Subcutaneous abdominal adipose tissue (tissue), 5 donors: ENCODE measurements around the gene GALNT1.
"Not testable (repeated sequence)": the region's sequence is repeated elsewhere in the genome, so short reads cannot be mapped to it uniquely, and the experiment has no call there.

ENCODE experiments used
- H3K27ac ChIP-seq: one replicate; pipeline ENCODE4 v1.7.0; 2013; ENCODE audit warnings: low read depth, mild to moderate bottlenecking, inconsistent platforms, low read length, moderate library complexity
- H3K27me3 ChIP-seq, 5 donors: one replicate each; pipeline ENCODE4 v1.7.0; 2013; ENCODE audit warnings: low read length in 5 of 5, inconsistent platforms in 1 of 5; ENCODE audit not compliant: control insufficient read depth in 5 of 5, insufficient read depth in 4 of 5
- H3K36me3 ChIP-seq, 5 donors: one replicate each; pipeline ENCODE4 v1.7.0; 2013; ENCODE audit warnings: low read length in 5 of 5; ENCODE audit not compliant: control insufficient read depth in 5 of 5, insufficient read depth in 5 of 5
- H3K4me1 ChIP-seq, 5 donors: one replicate each; pipeline ENCODE4 v1.7.0; 2013; ENCODE audit warnings: low read length in 5 of 5, mild to moderate bottlenecking in 3 of 5, moderate library complexity in 1 of 5; ENCODE audit not compliant: control insufficient read depth in 5 of 5, insufficient read depth in 5 of 5
- H3K4me3 ChIP-seq, 5 donors: one replicate each; pipeline ENCODE4 v1.7.0; 2013; ENCODE audit warnings: low read length in 5 of 5, low read depth in 1 of 5
- H3K9ac ChIP-seq, 5 donors: one replicate each; pipeline ENCODE4 v1.7.0; 2013; ENCODE audit warnings: low read length in 5 of 5, mild to moderate bottlenecking in 4 of 5, moderate library complexity in 3 of 5
- H3K9me3 ChIP-seq, 5 donors: one replicate each; pipeline ENCODE4 v1.7.0; 2013; ENCODE audit warnings: low read length in 5 of 5; ENCODE audit not compliant: control insufficient read depth in 5 of 5
- donor health status: healthy.
- donor health status: healthy.
- donor health status: healthy.
- donor health status: healthy.
- donor health status: healthy.

Gene GALNT1

DNA sequence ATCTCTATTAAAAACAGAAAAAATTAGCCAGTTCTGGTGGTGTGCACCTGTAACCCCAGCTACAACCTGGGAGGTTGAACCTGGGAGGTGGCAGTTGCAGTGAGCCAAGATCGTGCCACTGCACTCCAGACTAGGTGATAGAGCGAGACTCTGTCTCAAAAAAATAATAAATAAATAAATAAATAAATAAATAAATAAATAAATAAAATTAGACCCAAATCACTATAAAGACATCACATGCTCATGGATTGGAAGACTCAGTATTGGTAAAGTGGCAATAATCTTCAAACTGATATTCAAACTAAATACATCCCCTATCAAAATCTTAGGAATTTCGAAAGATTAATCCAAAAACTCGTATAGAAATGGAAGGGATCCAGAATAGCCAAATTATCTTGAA is 15.5 kb upstream of the GALNT1 start:
- H3K9ac ChIP-seq: no peak overlapping the region
- no peaks in the 10 kb centered on the region for H3K27me3 ChIP-seq
- H3K27ac ChIP-seq: no peak overlapping the region
- H3K9me3 ChIP-seq: no peaks in the 10 kb centered on the region
- H3K36me3 ChIP-seq: no peaks in the 10 kb centered on the region
- no peak overlapping the region for H3K4me3 ChIP-seq
- H3K4me1 ChIP-seq: no peaks in the 10 kb centered on the region

DNA sequence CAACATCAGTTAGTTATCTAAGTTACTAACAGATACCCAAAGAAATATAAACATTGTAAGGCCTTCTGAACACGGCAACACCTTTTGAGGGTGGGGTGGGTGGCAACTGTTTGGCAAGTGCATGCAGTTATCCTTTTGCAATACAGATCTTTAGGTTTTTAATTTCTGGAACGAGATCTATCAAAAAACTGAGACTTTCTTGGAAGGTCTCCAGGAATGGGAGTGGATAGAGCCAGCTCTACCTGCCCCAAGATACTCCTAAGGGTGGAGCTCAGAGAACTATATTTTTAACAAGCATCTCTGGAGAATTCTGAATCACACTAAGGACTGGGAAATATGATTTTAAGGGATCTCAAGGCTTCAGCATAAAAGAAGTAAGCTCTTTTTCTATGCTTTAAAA is 11.4 kb upstream of the GALNT1 start:
- Histone ChIP-seq H3K36me3 (no peaks in the 10 kb centered on the region), H3K4me1 (no peaks in the 10 kb centered on the region), H3K9me3 (no peaks in the 10 kb centered on the region), H3K27ac (no peak overlapping the region), H3K27me3 (no peaks in the 10 kb centered on the region), H3K4me3 (no peak overlapping the region), H3K9ac (no peak overlapping the region)

DNA sequence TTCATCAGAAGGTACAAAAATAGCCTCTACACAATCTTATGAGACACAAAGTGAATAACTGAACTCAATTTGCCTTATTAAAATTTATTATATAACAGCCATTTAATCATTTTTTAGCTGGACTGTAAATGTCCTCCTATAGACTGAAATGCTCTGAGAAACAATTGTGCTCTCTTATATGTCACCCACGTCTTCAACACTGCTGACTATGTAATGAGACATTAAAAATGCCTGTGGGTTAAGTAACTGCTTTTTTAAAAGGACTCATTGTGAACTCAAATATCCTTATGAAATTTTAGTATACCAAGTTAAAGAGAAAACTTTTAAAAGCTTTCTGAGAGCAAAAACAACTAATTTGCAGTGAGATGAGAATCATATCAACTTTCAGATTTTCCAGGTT is 10.4 kb upstream of the GALNT1 start:
- Histone ChIP-seq H3K4me1 (no peaks in the 10 kb centered on the region), H3K27me3 (no peaks in the 10 kb centered on the region), H3K9me3 (no peaks in the 10 kb centered on the region), H3K9ac (no peak overlapping the region), H3K36me3 (no peaks in the 10 kb centered on the region), H3K27ac (no peak overlapping the region), H3K4me3 (no peak overlapping the region)

DNA sequence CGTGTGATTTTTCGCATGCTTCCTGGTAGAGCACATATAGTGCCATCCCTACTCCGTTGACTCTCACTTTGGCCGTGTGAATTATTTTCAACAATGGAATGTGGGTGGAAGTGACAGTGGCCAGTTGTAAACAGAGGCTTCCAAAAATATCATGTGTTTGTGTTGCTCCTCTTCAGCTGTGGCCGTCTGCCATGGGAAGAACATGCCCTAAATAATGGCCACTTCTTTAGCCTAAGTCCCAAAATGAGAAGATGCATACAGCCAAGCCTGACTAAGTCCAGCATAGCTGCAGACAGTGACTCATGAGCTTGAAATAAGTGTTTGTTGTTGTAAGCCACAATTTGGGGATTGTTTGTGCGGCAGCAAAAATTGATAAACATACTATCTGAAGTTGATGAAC is 8.9 kb upstream of the GALNT1 start:
- Histone ChIP-seq H3K9me3 (no peaks in the 10 kb centered on the region), H3K27ac (no peak overlapping the region), H3K27me3 (no peaks in the 10 kb centered on the region), H3K4me3 (no peak overlapping the region), H3K9ac (no peak overlapping the region), H3K36me3 (no peaks in the 10 kb centered on the region), H3K4me1 (no peaks in the 10 kb centered on the region)

DNA sequence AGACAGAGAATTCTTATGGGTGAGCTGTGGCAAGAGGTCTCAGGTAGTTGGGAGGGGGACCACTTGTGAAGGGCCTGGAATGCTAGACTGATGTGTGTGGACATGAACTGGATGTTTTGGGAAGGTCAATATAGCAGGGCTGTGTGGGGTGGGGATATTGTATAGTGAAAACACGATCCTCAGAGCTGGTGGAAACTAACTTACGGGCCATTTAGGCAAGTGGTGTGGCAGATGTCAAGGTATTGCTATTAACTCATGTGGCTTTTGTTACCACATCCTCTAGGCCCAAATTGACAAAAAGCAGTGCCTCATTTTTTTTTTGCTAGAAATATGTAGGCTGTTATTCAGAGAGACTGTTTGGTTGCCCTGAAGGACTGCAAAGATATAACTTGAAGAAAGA is 8.0 kb upstream of the GALNT1 start:
- peaks cover 0 to 6% (median 1%) of the 10 kb centered on the region in 5 donors for H3K4me1 ChIP-seq
- no peak overlapping the region for H3K9ac ChIP-seq
- H3K36me3 ChIP-seq: no peaks in the 10 kb centered on the region
- no peaks in the 10 kb centered on the region for H3K9me3 ChIP-seq
- H3K27me3 ChIP-seq: no peaks in the 10 kb centered on the region
- no peak overlapping the region for H3K27ac ChIP-seq
- no peak overlapping the region for H3K4me3 ChIP-seq

DNA sequence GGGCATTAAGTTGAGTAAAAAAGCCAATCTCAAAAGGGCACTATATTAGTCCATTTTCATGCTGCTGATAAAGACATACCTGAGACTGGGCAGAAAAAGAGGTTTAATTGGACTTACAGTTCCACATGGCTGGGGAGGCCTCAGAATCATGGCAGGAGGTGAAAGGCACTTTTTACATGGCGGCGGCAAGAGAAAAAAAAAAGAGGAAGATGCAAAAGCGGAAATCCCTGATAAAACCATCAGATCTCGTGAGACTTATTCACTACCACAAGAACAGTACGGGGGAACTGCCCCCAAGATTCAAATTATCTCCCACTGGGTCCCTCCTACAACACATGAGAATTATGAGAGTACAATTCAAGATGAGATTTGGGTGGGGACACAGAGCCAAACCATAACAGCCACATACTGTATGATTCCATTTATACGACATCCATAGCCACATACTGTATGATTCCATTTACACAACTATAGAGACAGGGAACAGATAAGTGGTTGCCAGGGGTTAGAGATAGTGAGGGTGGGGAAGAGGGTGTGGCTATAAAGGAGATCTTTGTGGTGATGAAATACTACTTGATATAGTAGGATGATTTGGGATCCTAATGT is 5.2 kb upstream of the GALNT1 start:
- H3K4me1 ChIP-seq: peaks cover 0 to 14% (median 10%) of the 10 kb centered on the region in 5 donors
- H3K36me3 ChIP-seq, H3K9me3 ChIP-seq: not testable (repeated sequence)

DNA sequence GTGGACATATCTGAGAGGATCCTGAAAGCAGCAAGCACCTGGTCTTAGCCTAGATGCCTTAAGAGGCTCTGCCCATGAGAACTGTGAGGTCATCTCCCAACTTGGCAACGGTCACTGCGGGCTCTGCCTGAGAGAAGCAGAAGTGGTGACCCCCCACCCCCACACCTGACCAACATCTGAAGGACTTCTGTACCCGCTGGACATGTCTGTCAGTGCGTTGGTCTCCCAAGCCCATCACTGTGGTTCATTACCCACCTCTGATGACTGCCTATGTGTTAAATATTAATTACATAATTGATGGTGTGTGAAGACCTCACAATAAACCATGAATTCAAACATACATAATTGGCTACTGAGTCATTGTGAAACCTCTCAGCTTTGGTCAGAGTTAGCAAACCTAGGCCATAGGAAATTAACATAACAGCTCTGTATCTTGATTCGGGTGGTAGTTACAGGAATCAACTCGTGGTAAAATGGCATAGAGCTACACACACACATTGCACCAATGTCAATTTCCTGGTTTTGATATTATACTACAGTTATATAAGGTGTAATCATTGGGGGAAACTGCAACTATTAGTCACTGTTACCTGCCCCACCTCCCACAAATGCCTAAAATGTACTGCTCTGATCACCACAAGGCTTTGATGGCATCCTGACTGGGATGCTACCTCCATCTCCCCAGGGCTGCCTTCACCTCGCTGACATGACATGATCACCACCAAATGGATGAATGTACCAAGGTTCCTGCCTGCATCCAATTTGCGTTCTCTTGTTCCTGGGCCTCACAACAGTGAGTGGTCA is 4.3 kb upstream of the GALNT1 start:
- Histone ChIP-seq H3K9me3 (no peaks in the 10 kb centered on the region), H3K36me3 (no peaks in the 10 kb centered on the region), H3K9ac (no peak overlapping the region), H3K27me3 (no peaks in the 10 kb centered on the region), H3K4me3 (no peak overlapping the region), H3K4me1 (peaks cover 0 to 17% (median 12%) of the 10 kb centered on the region in 5 donors), H3K27ac (no peak overlapping the region)

More for the DNA sequence above, 5.2 kb upstream of the GALNT1 start:
- H3K4me3 ChIP-seq, H3K27me3 ChIP-seq, H3K27ac ChIP-seq, H3K9ac ChIP-seq: not testable (repeated sequence)

DNA sequence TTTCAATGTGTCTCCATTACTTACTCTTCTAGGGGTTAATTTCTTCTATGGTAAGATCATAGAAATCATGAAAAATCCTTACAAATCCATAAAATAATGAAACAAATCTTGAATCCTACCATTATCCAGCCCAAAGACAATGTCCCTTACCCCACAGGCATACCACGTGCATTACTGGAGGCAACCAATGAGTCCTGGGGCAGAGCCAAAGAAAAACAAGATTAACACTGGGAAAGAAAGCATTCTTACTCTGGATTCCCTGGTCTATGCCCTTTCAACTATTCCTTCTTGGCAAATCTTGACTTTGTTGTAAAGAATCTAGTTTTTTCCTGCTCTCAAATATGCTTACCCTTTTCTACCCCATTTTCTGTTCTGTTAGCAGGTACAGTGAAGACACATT is 3.1 kb upstream of the GALNT1 start:
- H3K36me3 ChIP-seq: no peaks in the 10 kb centered on the region
- H3K9ac ChIP-seq: no peak overlapping the region
- peaks cover 0 to 29% (median 24%) of the 10 kb centered on the region in 5 donors for H3K4me1 ChIP-seq
- no peaks in the 10 kb centered on the region for H3K9me3 ChIP-seq
- no peaks in the 10 kb centered on the region for H3K27me3 ChIP-seq
- no peak overlapping the region for H3K27ac ChIP-seq
- H3K4me3 ChIP-seq: no peak overlapping the region

DNA sequence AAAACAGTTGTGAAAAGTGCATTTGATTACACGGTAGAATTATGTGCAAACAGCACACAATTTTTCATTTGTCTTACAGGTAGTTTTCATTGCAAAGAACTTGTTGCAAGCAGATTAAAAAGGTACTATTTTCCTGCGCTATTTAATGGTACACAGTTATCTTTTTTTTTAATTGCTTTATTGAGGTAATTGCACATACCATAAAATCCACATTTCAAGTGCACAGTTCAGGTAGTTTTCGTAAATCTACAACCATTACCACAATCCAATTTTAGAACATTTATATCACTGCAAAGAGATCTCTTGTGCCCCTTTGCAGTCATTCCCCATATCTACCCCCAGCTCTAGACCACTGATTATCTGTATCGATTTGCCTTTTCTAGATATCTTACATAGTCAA is 2.6 kb upstream of the GALNT1 start:
- no peak overlapping the region for H3K27ac ChIP-seq
- H3K4me1 ChIP-seq: peaks cover 0 to 30% (median 26%) of the 10 kb centered on the region in 5 donors
- no peaks in the 10 kb centered on the region for H3K36me3 ChIP-seq
- H3K27me3 ChIP-seq: no peaks in the 10 kb centered on the region
- no peaks in the 10 kb centered on the region for H3K9me3 ChIP-seq
- H3K4me3 ChIP-seq: no peak overlapping the region
- no peak overlapping the region for H3K9ac ChIP-seq

DNA sequence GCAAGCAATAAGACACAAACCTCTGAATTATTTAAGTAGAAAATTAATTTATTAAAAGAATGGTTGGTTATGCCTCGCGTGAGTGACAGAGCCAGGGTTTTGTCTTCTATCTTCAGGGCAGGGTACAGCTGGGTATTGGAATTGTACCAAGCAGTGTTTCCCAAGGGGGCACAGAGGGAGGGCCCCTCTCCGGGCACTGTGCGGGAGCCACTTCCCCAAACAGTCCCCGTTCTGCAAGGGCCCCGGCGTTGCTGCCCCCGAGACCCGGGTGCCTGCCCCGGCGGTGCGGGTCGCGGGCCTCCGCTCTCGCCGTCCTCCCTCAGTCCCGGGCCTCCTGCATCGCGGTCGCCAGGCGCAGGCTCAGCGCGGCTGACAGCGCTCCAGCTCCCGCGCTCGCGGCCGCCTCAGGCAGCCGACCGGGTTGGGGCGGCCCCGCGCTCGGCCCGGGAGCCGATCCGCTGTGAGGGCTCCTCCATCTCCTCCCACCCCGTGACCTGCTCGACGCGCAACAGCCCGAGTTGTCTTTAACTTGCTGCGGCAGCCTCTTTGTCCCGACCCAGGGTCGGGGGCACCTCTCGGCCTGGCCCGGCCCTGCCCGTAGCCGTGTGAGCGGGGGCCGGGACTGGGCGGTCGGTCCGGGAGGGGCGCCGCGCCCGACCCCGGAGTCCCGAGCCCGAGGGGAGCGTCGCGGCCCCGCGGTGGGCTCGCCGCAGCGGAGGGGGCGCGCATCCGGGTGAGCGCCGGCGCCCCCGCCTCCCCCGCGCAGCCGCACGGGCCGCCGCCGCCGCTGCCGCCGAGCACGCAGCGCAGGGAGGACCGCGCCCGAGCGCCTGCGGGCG is 620 bp upstream of the GALNT1 start:
- Histone ChIP-seq H3K4me1 (peaks cover 0 to 30% (median 26%) of the 10 kb centered on the region in 5 donors), H3K9ac (peak overlapping the region in 4 of 5 donors; percentile 70 to 83 (median 76)), H3K27me3 (no peaks in the 10 kb centered on the region), H3K4me3 (peak overlapping the region; percentile 44 to 81 (median 74)), H3K27ac (peak overlapping the region; percentile 84), H3K9me3 (no peaks in the 10 kb centered on the region), H3K36me3 (no peaks in the 10 kb centered on the region)
